Memory B cell (primary cell): Measurements from ENCODE around the gene CAPN14.
A peak's percentile ranks its signal among the peaks of the same experiment; 100 is the strongest.

ENCODE experiments used
- ATAC-seq: fragments of 150-1000 bp; cut with Tn5 transposase; 2 replicates; pipeline ENCODE4 v1.10.0; 2021; ENCODE audit warnings: low read depth, mild to moderate bottlenecking, moderate library complexity
- DNase-seq, 2 donors: peaks; one replicate each; pipeline ENCODE4 v3.0.0; 2022; ENCODE audit warnings: low spot score in 2 of 2
- H3K27ac Mint-ChIP-seq: one replicate; pipeline ENCODE4 v1.8.0; 2022; ENCODE audit warnings: mild to moderate bottlenecking, moderate library complexity, mixed read lengths
- H3K27me3 Mint-ChIP-seq: one replicate; pipeline ENCODE4 v1.8.0; 2022; ENCODE audit warnings: mixed read lengths
- H3K36me3 Mint-ChIP-seq: one replicate; pipeline ENCODE4 v1.8.0; 2022; ENCODE audit warnings: mild to moderate bottlenecking, mixed read lengths
- H3K4me1 Mint-ChIP-seq: one replicate; pipeline ENCODE4 v1.8.0; 2022; ENCODE audit warnings: mixed read lengths
- H3K4me3 Mint-ChIP-seq: one replicate; pipeline ENCODE4 v1.8.0; 2022; ENCODE audit warnings: mild to moderate bottlenecking, moderate library complexity, mixed read lengths
- H3K9me3 Mint-ChIP-seq: one replicate; pipeline ENCODE4 v1.8.0; 2022; ENCODE audit warnings: mixed read lengths

The CAPN14 gene

DNA sequence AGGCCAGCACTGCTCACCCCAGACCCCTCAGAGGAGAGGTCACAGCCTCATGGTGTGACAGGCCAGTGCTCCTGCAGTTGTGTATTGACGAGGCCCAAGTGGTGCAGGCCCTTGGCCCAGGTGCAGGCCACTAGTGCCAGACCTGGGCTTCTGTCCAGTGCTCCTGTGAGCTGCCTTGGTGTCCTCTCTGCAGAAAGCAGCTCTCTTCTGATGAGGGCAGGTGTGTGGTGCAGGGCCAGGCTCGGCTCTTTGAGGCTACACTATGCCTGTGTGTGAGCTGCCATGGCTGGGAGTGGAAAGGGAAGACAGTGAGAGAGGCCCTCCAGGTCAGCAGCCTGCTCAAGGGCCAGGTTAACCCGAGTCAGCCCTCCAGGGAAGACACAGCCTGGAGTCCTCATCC lies 33.7 kb upstream of the CAPN14 start:
- H3K36me3 Mint-ChIP-seq, result peaks cover 21% of the 10 kb centered on the region
- H3K27ac Mint-ChIP-seq, result peak overlapping the region; percentile 71
- ATAC-seq (no peak), DNase-seq (no peak)
- no peaks in the 10 kb centered on the region for H3K27me3 Mint-ChIP-seq
- peak overlapping the region; percentile 11 for H3K4me3 Mint-ChIP-seq
- peaks cover 68% of the 10 kb centered on the region for H3K4me1 Mint-ChIP-seq
- no peaks in the 10 kb centered on the region for H3K9me3 Mint-ChIP-seq

DNA sequence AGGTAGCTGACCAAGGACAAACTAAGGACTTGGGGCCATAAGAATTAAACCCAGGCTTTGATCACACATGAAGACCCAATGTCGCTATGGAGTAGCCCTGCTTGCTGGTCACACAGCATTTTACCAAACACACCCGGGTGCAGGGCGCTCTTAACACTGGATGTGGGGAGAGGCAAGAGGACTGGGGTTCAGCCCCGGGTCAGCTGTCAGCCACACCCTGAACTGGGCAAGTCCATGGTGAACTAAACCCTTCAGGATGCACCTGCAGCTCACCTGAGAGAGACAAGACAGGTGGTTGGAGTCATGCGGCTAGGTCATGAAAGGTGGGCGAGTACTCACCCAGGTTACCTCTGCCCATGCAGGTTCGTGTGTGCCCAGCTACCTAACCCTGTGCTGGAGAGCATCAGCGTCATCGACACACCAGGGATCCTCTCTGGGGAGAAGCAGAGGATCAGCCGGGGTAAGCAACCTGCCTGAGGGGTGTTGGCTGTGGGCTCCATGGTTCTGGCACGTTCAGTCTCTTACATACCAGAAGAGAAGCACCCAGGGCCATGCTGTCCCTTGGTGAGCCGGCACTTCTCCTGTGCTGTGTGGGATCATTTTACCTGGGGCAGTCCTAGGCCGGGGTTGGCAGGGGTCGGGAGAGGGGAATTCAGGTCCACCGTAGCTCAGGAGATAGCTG lies 31.8 kb upstream of the CAPN14 start:
- Mint-ChIP-seq H3K4me3 (no peak overlapping the region), H3K4me1 (peaks cover 53% of the 10 kb centered on the region), H3K36me3 (peaks cover 31% of the 10 kb centered on the region), H3K9me3 (no peaks in the 10 kb centered on the region), H3K27ac (peak overlapping the region; percentile 71), H3K27me3 (no peaks in the 10 kb centered on the region)
- DNase-seq (no peak), ATAC-seq (no peak)

- Mint-ChIP-seq H3K9me3 (no peaks in the 10 kb centered on the region), H3K4me1 (peaks cover 45% of the 10 kb centered on the region), H3K4me3 (no peak overlapping the region), H3K27ac (peak overlapping the region; percentile 21), H3K36me3 (peaks cover 34% of the 10 kb centered on the region), H3K27me3 (no peaks in the 10 kb centered on the region)
- ATAC-seq (no peak), DNase-seq (no peak)
These were observed 30.8 kb upstream of the CAPN14 start for GRCh38 chr2:31248139-31248538.

DNA sequence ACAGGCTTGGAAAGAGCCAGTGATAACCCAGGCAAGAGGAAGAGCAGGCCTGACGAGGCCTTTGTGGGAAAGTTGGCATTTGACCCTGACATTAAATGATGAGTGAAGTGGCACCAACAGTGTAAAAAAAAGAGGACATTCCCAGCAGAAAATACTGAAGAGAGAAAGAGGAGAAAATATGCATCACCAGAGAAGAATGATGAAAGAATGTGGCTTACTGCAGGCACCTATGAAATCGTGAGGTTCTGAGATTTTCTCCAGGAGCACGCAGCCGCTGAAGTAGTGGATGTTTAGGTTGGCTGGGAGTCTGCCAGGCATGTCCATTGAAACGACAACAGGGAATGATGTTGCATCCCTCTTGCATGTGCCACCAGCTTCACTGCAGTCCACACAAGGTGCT lies 30.4 kb upstream of the CAPN14 start:
- H3K27ac Mint-ChIP-seq, result no peak overlapping the region
- DNase-seq, result no peak
- no peaks in the 10 kb centered on the region for H3K27me3 Mint-ChIP-seq
- H3K4me3 Mint-ChIP-seq, result no peak overlapping the region
- peaks cover 42% of the 10 kb centered on the region for H3K4me1 Mint-ChIP-seq
- H3K9me3 Mint-ChIP-seq, result no peaks in the 10 kb centered on the region
- no peak for ATAC-seq
- peaks cover 35% of the 10 kb centered on the region for H3K36me3 Mint-ChIP-seq

DNA sequence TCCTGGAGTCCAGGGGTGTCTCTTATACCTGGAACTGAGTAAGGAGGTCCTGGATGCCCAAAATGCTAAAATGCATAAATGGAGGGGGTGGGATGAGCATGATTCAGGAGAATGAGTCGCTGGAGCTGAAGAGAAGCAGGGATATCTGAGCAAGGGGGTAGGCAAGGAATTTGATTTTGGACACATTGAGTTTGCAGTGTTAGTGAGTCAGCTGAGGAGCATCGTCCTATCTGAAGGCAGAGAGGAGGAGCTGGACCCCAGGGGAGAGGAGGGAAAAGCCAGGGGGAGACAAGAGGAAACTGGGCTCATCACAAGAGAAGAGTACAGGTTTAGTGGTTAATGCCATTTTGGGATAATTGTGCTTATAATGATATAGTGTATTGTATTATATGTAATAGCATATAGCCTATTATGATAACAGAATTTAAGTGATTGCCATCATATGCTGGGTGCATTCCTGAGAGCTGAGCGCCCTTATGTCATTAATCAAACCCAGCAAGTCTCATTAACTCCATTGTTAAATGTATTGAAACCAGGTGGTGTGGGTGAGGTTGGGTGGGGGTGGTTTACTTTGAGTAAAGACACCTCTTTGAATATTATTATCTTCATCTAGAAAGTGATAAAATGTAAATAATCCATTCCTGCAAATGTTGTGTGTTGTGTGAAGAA lies 29.0 kb upstream of the CAPN14 start:
- DNase-seq, result no peak
- H3K9me3 Mint-ChIP-seq, result no peaks in the 10 kb centered on the region

GRCh38 chr2:31244101-31244500 lies 26.8 kb upstream of the CAPN14 start:
- Mint-ChIP-seq H3K27me3 (no peaks in the 10 kb centered on the region), H3K4me3 (no peak overlapping the region), H3K27ac (peak overlapping the region; percentile 28), H3K36me3 (peaks cover 29% of the 10 kb centered on the region), H3K9me3 (no peaks in the 10 kb centered on the region), H3K4me1 (peaks cover 40% of the 10 kb centered on the region)
- DNase-seq (no peak), ATAC-seq (no peak)

More for the DNA sequence above, 29.0 kb upstream of the CAPN14 start:
- Mint-ChIP-seq H3K4me1 (peaks cover 40% of the 10 kb centered on the region), H3K27ac (peak overlapping the region; percentile 74), H3K27me3 (no peaks in the 10 kb centered on the region), H3K36me3 (peaks cover 34% of the 10 kb centered on the region), H3K4me3 (no peak overlapping the region)
- no peak for ATAC-seq

GRCh38 chr2:31243053-31243452 lies 25.7 kb upstream of the CAPN14 start:
- Mint-ChIP-seq H3K27me3 (no peaks in the 10 kb centered on the region), H3K27ac (no peak overlapping the region), H3K36me3 (peaks cover 27% of the 10 kb centered on the region), H3K9me3 (no peaks in the 10 kb centered on the region), H3K4me1 (peaks cover 40% of the 10 kb centered on the region), H3K4me3 (no peak overlapping the region)
- DNase-seq, result no peak
- no peak for ATAC-seq

DNA sequence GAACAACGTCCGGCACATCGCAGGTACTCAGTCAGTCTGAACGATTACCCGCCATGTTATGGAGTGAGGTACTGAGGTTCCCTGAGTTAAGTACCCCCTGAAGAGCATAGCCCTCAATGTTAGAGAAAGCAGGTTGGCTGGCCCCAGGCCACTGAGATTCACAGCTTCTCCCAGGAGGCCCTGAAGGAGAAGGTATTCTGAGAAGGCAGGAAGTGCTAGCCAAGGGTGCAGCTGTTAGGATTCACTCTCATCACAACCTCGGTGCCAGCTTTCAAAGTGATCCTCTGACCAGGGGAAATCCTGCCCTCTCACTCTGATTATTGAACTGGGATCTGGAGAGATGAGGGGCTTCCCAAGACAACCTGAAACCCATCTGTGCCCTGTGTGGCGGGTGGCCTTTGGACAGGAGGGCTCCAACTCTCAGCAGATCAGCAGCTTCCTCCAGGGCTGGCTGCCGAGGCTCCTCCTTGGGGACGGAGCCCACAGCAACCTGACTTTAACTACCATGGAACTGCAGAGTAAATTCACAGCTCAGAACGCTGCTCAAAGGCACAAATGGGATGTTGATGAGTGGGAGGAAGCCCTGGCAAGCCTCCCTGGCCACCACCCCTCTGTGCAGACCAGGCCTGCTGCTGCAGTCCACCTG lies 24.4 kb upstream of the CAPN14 start:
- no peak for ATAC-seq
- Mint-ChIP-seq H3K27me3 (no peaks in the 10 kb centered on the region), H3K36me3 (peaks cover 23% of the 10 kb centered on the region), H3K4me1 (peaks cover 40% of the 10 kb centered on the region), H3K9me3 (no peaks in the 10 kb centered on the region), H3K27ac (peak overlapping the region; percentile 88), H3K4me3 (peak overlapping the region; percentile 34)
- DNase-seq, result no peak

DNA sequence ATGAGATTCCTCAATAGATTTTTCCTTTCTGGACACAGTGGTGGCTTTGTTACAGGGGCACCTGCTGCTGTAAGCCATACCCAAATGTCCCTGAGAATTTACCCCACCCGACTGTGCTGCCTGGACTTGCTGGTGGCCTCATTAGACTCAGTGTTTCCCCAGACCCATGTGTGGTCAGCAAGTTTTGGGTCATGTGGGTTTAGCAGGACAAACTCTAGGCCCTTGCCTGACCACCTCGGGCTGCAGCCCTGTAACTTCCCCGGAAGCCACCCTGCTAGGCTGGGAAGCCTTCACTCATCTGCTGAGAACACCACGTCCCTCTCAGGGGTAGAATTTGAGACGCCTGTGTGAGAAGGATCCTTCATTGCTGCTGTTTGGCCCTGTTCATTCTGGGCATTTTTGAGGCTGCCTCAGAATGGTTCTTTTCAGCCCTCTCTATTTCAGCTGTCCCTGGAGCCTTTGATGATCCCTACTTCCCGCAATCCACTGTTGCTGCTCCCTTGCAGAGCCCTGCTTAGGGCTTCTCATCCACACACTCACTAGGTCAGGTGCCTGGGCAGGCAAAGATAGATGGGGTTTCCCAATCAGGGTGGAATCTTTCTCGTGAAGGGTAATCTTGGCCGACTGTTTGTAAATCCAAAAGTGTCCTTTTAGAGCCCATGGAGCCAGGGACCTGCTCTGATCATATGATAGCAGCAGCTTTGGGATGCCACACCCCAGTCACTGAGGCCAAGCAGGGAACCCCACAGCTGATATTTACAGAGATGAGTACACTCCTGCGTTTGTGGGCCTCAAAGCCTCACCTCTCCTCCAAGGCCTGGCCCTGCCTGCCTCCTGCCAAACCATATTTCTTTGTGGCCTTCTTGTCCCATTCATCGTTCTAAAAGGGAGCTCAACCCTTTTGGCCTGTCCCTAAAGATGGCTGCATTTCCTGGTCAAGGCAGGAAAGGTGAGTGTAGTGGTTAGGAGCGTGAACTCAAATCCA lies 23.4 kb upstream of the CAPN14 start:
- peaks cover 43% of the 10 kb centered on the region for H3K4me1 Mint-ChIP-seq
- peak overlapping the region; percentile 88 for H3K27ac Mint-ChIP-seq
- H3K36me3 Mint-ChIP-seq, result peaks cover 17% of the 10 kb centered on the region
- ATAC-seq, result no peak
- no peak for DNase-seq
- H3K4me3 Mint-ChIP-seq, result no peak overlapping the region
- no peaks in the 10 kb centered on the region for H3K27me3 Mint-ChIP-seq
- H3K9me3 Mint-ChIP-seq, result no peaks in the 10 kb centered on the region

DNA sequence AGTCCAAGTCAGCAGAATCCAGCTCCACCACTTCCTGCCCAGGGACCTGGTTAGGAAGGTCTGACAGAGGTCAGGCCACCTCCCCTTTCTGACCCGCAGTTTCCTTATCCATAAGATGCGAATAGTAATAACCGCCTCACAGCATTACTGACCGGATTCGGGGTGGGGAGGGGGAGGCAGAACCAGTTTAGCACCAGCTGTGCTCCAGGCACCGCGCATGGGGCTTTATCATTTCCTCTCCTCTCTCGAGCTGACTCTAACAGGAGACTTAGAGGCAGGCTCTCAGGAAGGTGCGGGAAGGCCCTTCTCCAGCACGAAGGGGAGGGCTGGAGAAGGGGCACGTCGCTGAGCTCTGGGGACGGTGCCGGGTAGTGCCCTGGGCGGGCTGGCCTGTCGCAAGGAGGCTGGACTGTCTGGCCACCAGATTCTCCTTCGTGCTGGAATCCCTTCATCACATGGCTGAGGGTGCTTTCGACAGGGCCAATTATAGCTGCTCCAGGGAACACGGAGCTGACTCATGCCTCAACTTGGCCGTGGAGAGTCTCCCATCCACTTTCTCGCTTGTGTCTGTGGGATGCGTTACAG lies 22.4 kb upstream of the CAPN14 start:
- no peak for ATAC-seq
- H3K9me3 Mint-ChIP-seq, result no peaks in the 10 kb centered on the region
- H3K27me3 Mint-ChIP-seq, result no peaks in the 10 kb centered on the region

GRCh38 chr2:31238906-31239592 lies 21.7 kb upstream of the CAPN14 start:
- no peak for DNase-seq
- Mint-ChIP-seq H3K4me3 (no peak overlapping the region), H3K36me3 (peaks cover 9% of the 10 kb centered on the region), H3K27me3 (no peaks in the 10 kb centered on the region), H3K9me3 (no peaks in the 10 kb centered on the region), H3K4me1 (peaks cover 54% of the 10 kb centered on the region), H3K27ac (peak overlapping the region; percentile 36)
- ATAC-seq, result no peak

More for the DNA sequence above, 22.4 kb upstream of the CAPN14 start:
- Mint-ChIP-seq H3K27ac (peak overlapping the region; percentile 88), H3K4me3 (no peak overlapping the region), H3K36me3 (peaks cover 16% of the 10 kb centered on the region), H3K4me1 (peaks cover 53% of the 10 kb centered on the region)
- DNase-seq, result no peak

GRCh38 chr2:31238126-31238905 lies 21.0 kb upstream of the CAPN14 start:
- Mint-ChIP-seq H3K27ac (peak overlapping the region; percentile 36), H3K4me1 (peaks cover 55% of the 10 kb centered on the region), H3K27me3 (no peaks in the 10 kb centered on the region), H3K4me3 (no peak overlapping the region), H3K36me3 (peaks cover 8% of the 10 kb centered on the region), H3K9me3 (no peaks in the 10 kb centered on the region)
- no peak for ATAC-seq
- DNase-seq, result no peak
